Fibroblast of peridontal ligament (primary cell): Measurements from ENCODE around the gene MYPN.
"Not testable (repeated sequence)": the region's sequence is repeated elsewhere in the genome, so short reads cannot be mapped to it uniquely, and the experiment has no call there.

Experiments
- DNase-seq: peaks from one replicate; pipeline ENCODE4 v3.0.0-alpha.2; 2010; ENCODE audit errors: extremely low read depth

The MYPN gene

GRCh38 chr10:68231106-68231816 lies 122.0 kb downstream of the MYPN start:
- peak; percentile 60 for DNase-seq

- no peak for DNase-seq
These were observed 122.5 kb downstream of the MYPN start, which contains the start of gene ATOH7 for GRCh38 chr10:68231817-68232251. ATOH7 (minus strand) TSS chr10:68232113; CDS start chr10:68231677, 436 bp downstream.

GRCh38 chr10:68233046-68233445 lies 123.8 kb downstream of the MYPN start:
- no peak for DNase-seq

GRCh38 chr10:68235111-68235510 lies 125.8 kb downstream of the MYPN start:
- DNase-seq = no peak

GRCh38 chr10:68235581-68235980 lies 126.3 kb downstream of the MYPN start:
- no peak for DNase-seq

GRCh38 chr10:68237173-68237572 lies 127.9 kb downstream of the MYPN start:
- DNase-seq = no peak

- no peak for DNase-seq
These were observed 129.1 kb downstream of the MYPN start for GRCh38 chr10:68238371-68238770.

- DNase-seq = no peak
These were observed 129.8 kb downstream of the MYPN start for GRCh38 chr10:68239069-68239468.

GRCh38 chr10:68239596-68240150 lies 130.4 kb downstream of the MYPN start:
- peak; percentile 45 for DNase-seq

GRCh38 chr10:68242051-68242450 lies 132.8 kb downstream of the MYPN start:
- DNase-seq = peak; percentile 8

- not testable (repeated sequence) for DNase-seq
These were observed 137.1 kb downstream of the MYPN start for GRCh38 chr10:68246397-68246796.

- no peak for DNase-seq
These were observed 138.6 kb downstream of the MYPN start for GRCh38 chr10:68247931-68248330.

- DNase-seq = no peak
These were observed 140.0 kb downstream of the MYPN start for GRCh38 chr10:68249297-68249696.

GRCh38 chr10:68251151-68251550 lies 141.9 kb downstream of the MYPN start:
- no peak for DNase-seq

- DNase-seq = no peak
These were observed 142.6 kb downstream of the MYPN start for GRCh38 chr10:68251625-68252495.

GRCh38 chr10:68253346-68253745 lies 144.1 kb downstream of the MYPN start:
- no peak for DNase-seq

- no peak for DNase-seq
These were observed 152.0 kb downstream of the MYPN start for GRCh38 chr10:68261132-68261856.
